Hindlimb muscle (tissue), 1 donor: ENCODE measurements around the gene PPFIBP1. TPM values are rescaled to one million over a fixed set of nuclear protein-coding genes. Genes with fewer than 3 reads are reported as not detected.

Experiments used
- DNase-seq: peaks from one replicate; pipeline ENCODE4 v3.0.0-alpha.2; 2013
- polyA plus RNA-seq: library from polyadenylated mRNA; unstranded; fragments of 120-200 nt; gene quantifications from one replicate; pipeline ENCODE4 v1.2.1, GENCODE V29; 2013; ENCODE audit not compliant: insufficient read length

The PPFIBP1 gene
- polyA plus RNA-seq: 36.8 TPM

DNA sequence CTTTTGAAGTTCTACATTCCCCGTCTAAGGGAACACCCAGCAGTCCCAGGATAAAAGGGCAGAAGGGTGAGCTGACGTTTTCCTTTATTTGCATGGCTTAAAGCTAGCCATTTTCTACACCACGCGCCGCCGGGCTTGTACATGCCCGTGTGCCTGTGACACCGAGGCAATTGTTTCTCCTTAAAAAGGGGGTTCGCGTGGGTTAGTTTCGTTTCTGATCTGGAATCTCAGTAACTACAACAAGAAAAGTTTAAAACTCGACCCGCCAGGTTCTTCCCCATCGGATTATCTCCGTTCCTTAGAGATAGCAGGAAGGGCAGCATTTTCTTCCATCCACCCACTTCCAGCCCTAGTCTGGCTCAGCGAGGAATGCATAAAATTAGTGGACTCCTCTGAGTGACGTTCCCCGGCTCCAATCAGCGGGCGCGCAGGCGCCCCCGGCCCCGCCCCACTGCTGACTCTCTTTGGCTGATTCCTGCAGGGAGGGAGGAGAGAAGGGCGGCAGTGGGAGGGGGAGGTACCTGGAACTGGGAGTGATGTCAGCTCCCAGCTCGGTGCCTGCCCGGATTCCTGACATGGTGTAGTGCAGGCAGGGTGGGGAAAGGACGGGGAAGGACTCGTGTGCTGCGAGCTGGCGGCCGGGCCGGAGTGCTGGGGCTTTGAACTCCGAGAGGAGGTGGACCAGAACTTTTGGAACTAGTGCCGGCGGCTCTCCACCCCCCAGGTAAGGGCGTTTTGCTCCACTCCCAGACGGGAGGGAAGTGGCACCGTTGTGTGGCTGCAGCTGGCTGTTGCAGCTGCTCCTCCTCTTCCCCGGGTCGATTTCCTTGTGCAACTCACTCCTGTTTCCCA is at the start of gene PPFIBP1:
Gene PPFIBP1 (plus strand): TSS at position 565 of the 852 bp plus-strand sequence. CDS start 109,191 bp downstream, outside the sequence.
- peak; percentile 98 for DNase-seq

DNA sequence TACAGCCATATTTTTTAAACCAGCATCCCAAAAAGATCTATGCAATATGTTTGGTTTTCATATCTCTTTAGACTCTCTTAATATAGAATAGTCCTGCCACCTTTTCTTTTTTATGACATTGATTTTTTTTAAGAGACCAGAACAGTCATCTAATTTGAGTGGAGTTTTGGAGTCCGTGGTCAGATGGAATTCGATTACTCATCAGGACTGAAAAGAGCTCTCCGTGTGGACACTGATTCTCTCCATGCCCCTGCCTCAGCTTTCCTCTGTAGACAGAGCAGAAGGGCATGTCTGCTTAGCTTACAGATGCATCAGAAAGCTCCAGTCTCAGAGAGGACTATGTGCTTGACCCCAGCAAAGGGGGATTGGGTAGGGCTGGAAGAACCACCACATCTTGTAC is 49.7 kb upstream of the PPFIBP1 start:
- no peak for DNase-seq

DNA sequence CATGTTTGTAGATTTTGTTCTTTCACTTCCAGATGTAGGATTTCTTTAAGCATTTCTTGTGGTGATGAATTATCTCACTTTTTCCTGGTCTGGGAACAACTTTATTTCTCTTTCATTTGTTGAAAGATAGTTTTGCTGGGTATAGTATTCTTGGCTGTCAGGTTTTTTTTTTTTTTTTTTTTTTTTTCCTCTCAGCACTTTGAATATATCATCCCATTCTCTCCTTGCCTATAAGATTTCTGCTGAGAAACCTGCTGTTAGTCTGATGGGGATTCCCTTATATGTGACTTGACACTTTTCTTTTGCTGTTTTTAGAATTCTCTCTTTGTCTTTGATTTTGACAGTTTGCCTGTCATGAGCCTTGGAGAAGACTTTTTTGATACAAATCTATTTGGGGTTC is 47.0 kb upstream of the PPFIBP1 start:
- DNase-seq: no peak

DNA sequence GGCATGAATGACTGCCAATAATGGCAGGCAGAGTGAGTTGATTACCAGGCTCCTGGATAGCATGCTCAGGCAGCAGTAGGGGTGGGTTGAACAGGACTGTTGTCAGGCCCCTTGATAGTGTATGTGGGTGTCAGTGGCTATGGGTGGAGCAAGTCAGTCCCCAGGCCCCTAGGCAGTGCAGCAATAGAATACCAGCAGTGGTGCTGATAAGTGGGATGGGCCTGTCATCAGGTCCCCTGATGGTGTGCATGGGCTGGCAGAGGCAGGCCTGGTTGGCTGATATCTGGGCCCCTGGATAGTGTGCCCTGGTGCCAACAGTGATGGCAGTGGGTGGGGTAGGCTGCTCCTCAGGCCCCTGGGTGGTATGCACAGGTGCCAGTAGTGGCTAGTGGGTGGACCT is 45.1 kb upstream of the PPFIBP1 start:
- no peak for DNase-seq

DNA sequence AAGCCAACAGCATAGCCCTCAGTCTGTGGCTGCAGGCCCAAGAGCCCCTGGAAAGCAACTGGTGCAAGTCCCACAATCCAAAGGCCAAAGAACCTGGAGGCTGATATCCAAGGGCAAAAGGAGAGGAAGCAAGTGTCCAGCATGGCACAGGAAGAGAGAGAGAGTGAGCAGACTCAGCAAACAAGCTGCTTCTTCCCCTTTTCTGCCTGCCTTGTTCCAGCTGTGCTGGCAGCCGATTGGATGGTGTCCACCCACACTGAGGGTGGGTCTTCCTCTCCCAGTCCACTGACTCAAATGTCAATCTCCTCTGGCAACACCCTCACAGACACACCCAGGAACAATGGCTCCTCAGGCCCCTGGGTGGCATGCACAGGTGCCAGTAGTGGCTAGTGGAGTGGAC is 44.0 kb upstream of the PPFIBP1 start:
- DNase-seq: no peak

DNA sequence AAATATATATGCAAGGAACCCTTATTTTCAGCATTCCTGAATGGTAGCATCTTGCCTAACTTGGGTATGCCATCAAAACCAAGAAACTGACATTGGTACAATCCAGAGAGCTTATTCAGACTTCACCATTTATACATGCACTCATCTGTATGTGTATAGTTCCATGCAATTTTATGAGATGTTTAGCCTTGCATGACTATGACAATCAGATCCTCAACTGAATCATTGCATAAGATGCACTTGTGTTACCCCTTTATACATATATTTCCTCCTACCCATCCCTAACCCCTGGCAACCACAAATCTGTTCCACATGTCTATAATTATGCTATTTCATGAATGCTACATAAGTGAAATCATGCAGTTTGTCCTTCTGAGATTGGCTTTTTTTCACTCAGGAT is 37.0 kb upstream of the PPFIBP1 start:
- DNase-seq: no peak

DNA sequence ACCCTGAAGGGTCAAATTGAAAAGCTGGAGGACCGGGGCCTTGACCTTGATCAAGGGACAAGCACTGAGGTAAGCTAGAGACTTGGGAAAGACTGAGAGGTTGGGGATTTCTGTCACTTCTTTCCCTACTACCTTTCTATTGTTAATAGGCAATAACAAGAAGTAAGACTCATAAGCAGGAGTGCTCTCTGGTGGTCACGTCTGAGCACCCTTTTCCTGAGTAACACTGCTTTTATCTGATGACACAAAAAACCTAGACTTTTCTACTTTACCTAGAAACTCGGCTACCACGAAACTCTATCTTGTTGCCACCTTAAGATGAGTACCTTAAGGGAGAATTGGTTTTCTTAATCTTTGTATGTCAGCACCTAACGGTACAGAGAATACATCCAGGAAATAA is 35.5 kb upstream of the PPFIBP1 start:
- no peak for DNase-seq

DNA sequence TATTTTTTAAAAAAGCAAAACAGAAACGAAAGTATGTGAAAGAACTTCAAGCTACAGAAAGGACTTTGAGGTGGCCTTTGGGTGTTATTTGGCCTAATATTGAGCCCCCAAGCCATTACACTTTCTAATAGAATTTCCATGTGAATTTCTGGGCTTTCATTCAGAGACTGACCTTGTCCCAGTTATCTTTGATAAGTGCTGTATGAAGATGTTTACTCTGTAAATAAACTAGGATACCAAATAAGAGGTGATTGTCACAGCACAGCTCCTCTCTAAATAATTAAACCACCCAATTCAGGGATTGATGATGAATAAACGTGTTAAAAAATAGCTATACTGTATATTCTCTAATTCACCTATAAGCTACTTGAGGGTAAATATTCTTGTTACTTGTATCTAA is 32.8 kb upstream of the PPFIBP1 start:
- DNase-seq: no peak

DNA sequence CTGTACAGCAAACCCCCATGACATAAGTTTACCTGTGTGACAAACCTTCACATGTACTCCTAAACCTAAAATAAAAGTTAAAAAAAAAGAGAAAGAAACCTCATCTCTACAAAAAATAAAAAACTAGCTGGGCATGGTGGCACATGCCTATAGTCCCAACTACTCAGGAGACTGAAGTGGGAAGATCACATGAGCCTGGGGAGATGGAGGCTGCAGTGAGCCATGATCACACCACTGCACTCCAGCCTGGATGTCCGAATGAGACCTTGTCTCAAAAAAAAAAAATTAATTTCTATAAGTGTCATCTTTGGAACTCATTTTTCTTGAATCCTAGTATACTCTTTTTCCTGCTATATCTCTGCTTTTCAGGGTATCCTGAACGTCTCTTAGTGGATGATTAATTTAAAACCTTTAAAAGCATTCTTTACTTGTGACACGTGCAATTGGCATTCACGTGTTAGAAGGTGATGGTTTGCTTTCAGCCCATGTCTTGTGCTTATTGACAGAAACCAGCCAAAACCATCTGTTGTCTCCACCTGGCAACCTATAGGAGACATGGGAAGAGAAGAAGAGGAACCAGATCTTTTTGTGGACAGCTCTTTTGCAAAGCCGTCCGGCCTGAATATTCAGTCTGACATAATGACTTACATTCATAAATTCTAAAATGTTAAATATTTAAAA is 30.6 kb upstream of the PPFIBP1 start:
- no peak for DNase-seq

DNA sequence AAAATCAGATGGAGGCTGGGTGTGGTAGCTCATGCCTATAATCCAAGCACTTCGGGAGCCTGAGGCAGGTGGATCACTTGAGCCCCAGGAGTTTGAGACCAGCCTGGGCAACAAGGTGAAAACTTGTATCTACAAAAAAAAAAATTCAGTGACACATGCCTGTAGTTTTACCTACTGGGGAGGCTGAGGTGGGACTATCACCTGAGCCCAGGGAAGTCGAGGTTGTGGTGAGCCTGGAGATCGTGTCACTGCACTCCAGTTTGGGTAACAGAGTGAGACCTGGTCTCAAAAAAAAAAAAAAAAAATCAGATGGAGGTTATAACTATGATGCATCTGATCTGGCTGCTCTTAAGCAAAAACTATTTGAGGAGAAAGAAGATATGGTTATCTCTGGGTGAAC is 26.6 kb upstream of the PPFIBP1 start:
- DNase-seq: no peak

DNA sequence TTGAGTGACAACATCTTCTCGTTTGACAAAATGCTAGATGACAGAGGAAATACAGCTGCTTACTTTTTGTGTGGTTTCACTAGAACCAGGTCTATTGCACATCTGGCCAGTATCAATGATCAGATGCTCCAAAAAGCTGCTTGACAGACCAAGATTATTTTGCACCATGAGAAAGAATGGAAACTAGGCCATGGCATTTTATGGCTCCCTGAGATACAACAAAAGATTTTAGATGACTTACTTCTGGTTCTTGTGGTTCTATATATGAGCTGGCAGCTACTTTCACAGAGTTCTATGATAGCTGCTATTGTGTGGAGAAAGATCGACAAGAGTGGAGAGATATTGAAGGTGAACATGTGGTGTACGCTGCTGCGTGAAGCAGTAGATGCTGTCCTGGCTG is 25.9 kb upstream of the PPFIBP1 start:
- no peak for DNase-seq

DNA sequence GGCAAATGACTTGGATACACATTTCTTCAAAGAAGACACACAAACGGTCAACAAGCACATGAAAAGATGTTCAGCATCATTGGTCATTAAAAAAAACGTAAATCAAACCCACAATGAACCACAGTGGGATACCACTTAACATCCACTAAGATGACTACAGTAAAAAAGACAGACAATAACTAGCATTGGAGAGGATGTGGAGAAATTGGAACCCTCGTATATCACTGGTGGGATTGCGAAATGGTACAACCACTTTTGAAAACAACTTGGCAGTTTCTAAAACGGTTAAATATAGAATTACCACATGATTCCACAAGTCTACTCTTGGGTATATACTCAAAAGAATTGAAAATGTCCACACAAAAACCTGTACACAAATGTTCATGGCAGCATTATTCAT is 25.2 kb upstream of the PPFIBP1 start:
- DNase-seq: no peak

DNA sequence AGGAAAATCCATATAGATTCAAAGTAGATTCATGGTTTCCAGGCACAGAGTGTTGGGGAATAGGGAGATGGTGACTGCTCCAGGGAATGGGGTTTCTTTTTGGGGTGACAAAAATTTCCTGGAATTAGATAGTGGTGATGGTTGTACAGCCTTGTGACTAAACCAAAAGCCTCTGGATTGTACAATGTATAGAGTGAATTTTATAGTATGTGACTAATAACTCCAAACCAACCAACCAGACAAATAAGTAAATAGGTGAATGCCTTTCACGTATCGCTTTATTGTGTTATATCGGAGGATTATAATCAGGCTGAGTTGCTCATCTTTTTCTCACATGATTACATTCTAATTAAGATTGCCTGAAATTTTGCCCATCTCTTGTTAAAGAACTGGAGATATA is 24.6 kb upstream of the PPFIBP1 start:
- DNase-seq: no peak

DNA sequence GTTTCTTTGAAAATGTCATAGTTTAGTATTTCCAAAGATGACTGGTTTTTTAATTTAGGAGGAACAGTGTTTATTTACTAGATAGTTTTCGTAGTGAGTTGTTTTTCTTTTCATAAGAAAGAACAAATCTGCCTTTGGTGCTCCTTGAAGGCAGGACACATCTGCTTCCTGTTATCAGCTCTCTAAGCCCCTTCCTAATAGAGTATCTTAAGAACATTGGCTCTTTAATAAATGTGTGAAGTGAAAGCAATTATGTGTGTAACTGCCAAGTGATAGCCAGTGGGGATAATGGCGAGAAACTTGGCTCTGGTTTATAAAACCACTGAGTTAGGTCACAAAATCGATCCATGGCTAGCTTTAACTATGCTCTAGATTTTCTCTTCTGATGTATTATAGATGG is 23.5 kb upstream of the PPFIBP1 start:
- DNase-seq: no peak

DNA sequence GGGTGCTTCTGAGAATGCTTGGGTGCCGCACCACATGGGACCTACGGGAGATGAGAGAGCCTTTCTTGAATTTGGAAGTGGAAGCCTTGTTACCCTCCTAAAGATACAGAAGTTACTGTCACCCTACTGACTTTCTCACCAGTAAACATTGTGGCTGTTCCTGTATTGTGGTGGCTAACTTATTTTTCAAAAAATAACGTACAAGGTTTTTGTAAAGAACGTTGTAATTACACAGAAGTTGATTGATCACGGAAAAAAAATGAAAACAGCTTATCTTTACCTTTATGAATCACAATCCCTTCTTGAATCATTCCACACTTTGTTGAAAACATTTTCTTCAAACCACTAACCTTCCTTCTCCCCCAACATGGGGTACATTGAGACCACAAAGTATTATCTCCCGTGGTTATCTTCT is 22.0 kb upstream of the PPFIBP1 start:
- DNase-seq: no peak

DNA sequence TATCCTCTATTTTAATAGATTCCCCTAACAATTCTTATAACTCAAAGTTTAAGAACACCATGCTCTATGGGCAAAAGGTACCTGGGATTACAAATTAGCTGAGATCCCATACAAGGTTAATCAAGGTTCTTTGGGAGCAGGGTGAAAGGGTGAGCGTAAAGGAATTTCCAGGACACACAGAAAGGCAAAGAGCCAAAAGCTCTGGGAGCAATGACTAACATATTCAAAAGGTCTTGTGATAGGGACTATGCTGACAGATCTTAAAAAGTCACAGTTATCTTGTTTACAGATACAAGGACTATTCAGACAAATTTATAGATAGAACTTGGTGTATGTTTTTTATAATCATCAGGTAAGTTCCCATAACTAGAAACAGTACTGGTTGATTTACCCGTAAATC is 19.5 kb upstream of the PPFIBP1 start:
- no peak for DNase-seq

DNA sequence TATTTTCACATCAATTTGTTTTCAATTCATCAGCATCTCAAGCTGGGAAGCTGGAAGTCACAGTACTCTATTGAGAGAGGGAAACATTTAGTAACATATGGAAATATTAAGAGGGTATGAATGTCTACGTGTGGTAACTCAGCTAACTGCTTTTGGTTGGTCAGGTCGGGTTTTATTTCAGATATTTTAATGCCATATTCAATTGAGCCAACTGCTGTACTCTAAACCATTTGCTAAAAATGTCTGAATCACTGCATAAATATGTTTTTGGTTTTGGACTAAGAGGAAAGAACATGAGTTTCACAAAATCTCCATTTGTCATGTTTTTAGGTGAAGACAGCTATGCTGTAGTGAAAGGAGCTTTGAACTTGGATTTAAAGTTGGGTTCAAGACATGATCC is 18.9 kb upstream of the PPFIBP1 start:
- DNase-seq: no peak

DNA sequence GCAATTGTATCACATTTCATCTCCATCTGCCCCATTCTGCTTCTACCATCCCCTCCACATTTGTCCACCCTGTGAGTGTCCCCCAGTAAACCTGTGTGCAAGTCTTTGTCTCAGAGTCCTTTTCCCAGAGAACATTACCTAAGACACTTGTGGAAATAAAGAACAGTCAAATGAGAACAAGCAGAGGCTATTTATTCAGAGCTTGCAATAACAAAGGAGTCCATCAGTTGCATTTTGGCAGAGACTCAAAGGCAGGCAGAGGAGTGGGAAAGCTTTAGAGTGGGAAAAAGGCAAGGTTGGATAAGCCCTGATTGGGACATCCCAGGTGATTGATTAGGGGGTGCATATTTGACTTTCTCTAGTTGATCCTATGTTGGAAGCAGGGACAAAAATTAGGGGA is 18.2 kb upstream of the PPFIBP1 start:
- no peak for DNase-seq

DNA sequence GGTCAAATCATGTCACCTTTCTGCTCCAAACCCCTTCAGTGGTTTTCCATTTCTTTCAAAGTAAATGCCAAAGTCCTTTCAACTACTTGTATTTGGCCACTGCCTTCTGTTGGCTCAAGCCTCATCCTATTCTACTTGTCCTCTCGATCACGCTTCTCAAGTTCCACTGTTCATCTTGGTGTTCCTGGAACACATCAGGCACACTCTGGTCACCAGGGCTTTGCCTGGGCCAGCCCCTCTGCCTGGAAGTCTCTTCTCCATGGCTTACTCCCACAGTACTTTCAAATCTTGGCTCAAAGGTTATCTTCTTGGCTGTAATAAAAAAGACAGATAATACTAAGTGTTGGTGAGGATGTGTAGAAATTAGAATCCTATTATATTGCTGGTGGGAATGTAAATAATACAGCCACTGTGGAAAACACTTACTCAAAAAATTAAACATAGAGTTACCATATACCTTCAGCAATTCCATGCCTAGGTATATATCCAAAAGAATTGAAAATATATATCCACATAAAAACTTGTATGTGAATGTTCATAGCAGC is 17.3 kb upstream of the PPFIBP1 start:
- DNase-seq: no peak

DNA sequence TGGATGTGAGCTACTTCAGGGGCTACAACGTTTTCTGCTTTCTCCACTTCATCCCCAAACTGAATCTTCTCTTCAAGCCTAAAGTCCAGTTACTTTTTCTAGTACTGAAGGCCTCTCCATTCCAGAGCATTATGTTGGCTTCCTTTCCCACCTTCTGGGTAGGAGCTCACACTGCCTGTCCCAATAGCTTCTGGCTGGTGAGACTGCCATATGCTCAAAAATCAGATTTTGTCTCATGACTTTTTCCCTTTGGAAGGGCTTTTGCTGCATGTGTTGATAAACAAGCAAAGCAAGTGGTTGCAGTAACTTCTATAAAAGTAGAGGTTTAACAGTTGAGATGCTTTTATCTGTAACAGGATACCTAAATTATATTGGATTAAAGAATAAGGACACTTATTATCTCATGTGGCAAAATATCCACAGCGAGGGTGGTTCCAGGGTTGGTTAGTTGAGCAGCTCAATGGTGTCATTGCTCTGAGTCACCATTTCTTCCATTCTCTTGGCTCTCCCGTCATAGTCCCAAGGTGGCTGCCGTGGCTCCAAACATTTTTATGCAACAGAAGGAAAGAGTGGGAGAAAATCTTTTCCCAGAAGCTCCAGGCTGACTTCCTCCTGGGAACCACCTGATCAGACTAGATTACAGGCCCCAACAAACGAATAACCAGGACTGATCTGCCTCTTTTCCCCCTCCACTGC is 15.1 kb upstream of the PPFIBP1 start:
- no peak for DNase-seq

DNA sequence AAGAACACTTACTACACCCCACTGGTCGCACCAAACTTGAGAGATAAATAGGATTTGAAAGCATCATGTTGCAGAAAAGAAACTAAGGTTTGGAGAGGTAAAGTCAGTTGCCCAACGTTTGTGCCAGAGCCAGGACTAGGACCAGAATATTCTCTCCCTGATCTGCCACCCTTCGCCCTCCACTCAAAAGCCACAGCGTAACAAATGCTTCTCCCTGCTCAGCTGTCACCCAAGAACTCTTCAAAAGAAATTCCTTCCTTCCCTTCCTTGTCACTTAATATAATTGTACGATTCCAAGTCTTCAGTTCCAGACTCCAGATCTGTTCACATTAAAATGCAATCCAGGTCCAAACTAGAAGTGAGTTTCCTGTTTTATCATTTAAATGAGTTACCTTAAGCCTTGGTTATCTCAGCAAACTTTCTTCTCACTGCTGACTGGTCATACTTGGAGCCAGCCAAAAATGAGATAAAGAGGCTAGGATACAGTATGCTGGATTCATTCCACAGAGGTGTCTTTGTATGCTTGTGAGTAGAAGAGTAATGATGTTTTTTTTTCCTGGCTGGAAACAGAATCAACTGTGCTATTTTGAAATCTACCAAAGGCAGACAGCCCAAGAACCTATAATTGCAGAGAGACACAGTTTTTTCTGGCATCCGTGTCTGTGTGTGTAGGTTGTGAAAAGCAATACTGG is 12.8 kb upstream of the PPFIBP1 start:
- peak; percentile 39 for DNase-seq

DNA sequence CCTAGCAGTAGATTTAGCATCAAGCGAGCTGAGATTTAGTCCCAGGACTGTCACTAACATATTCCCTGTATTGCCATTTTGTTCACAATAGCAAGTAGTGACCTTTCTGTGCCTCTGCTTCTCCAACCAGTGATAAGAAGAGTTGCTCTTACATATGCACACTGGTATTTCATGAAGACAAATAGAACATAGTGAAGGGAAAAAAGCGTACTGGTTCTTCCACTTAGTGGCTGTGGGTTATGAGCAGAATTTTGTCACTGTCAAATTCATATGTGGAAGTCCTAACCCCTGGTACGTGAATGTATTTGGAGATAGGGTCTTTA is 12.3 kb upstream of the PPFIBP1 start:
- no peak for DNase-seq
